GM12875 (cell line): Measurements from ENCODE around the gene SHH.

ENCODE experiments used
- H3K4me3 ChIP-seq: one replicate; pipeline ENCODE4 v1.5.1; 2011; ENCODE audit warnings: low read depth, low read length, control low read depth
- CTCF ChIP-seq: IDR thresholded peaks from 2 replicates; pipeline ENCODE4 v1.5.1; 2011; ENCODE audit warnings: low read depth, mild to moderate bottlenecking, control low read depth, inconsistent platforms, low read length, moderate library complexity, borderline replicate concordance; ENCODE audit not compliant: insufficient read depth

Gene SHH

GRCh38 chr7:155847821-155848435, 35.7 kb upstream of the SHH start:
- TF ChIP-seq CTCF: no peak
- H3K4me3 ChIP-seq: no peak overlapping the region

DNA sequence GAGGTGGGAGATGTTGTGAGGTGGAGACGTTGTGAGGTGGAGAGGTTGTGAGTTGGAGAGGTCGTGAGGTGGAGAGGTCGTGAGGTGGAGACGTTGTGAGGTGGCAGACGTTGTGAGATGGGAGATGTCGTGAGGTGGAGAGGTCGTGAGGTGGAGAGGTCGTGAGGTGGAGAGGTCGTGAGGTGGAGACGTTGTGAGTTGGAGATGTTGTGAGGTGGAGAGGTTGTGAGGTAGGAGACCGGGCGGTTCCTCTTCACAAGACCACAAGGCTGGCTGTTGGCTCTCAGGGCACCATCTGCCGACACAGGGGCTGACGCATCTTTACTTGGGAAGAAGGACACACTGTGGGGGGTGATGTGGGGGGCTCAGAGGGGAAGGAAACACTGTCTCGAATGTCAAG, 34.7 kb upstream of the SHH start:
- H3K4me3 ChIP-seq: no peak overlapping the region
- TF ChIP-seq CTCF: no peak

DNA sequence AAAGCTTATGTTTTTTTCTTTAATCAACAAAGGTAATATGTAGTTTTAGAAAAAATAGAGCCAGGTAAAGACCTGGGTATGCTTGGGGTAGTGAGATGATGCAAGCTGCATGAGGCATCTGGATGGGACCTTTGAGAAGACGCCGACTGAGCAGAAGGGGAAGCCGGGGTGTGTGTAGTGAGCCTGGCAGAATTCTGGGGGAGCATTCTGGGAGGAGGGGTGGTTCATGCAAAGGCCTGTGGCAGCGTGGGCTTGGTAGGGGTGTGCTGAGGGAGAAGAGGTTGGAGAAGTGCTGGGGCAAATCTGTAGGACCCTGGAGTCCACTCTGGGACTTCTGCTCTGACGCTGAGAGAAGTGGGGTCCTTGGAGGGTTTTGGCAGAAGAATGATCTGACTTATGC, 33.9 kb upstream of the SHH start:
- no peak for TF ChIP-seq CTCF

DNA sequence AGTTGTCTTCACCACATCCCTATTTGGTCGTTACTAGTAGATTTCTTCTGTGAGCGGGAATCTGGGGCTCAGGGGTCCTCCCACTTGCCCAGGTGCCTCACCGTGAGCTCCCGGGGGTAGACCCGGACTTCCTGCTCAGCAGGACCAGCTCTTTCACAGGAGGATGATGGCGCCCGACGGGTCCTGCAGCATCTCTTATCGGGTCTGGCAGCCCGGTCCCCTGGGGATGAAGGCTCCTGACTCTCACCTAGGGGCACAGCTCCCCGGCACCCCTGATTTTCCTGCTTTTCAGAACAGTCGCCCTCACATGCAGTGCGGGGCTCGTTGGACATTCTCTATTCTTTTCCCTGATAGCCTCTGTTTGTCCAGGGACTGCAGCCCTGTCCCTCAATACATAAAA, 33.0 kb upstream of the SHH start:
- TF ChIP-seq CTCF: no peak
- H3K4me3 ChIP-seq: no peak overlapping the region

More for the DNA sequence above, 33.9 kb upstream of the SHH start:
- no peak overlapping the region for H3K4me3 ChIP-seq

- no peak overlapping the region for H3K4me3 ChIP-seq
- no peak for TF ChIP-seq CTCF
Observed at GRCh38 chr7:155844526-155844925, 32.3 kb upstream of the SHH start.

GRCh38 chr7:155844019-155844453, 31.8 kb upstream of the SHH start:
- H3K4me3 ChIP-seq: no peak overlapping the region
- no peak for TF ChIP-seq CTCF

- no peak for TF ChIP-seq CTCF
- H3K4me3 ChIP-seq: no peak overlapping the region
Observed at GRCh38 chr7:155843426-155844018, 31.3 kb upstream of the SHH start.
